Measurements from ENCODE around the gene TWF2. TPM values are rescaled to one million over a fixed set of nuclear protein-coding genes. Genes with fewer than 3 reads are reported as not detected.

The TWF2 gene
- total and polyA plus RNA-seq, 5 experiments from 2014 or later = 77.2 to 171 (median 112) TPM

GRCh38 chr3:52229656-52230055 lies 9.3 kb downstream of the TWF2 start:
- no peak overlapping the region for H3K4me3 Mint-ChIP-seq
- DNase-seq (peak in 1 of 10 donors; percentile 21), ATAC-seq (no peak)
- no peaks in the 10 kb centered on the region for H3K27me3 Mint-ChIP-seq
- H3K36me3 Mint-ChIP-seq = peaks cover 0 to 53% (median 3%) of the 10 kb centered on the region in 3 donors
- H3K9me3 Mint-ChIP-seq = no peaks in the 10 kb centered on the region
- H3K27ac Mint-ChIP-seq = peak overlapping the region in 3 of 10 donors; percentile 11 to 44 (median 43)
- peaks cover 33 to 74% (median 58%) of the 10 kb centered on the region in 4 donors for H3K4me1 Mint-ChIP-seq
- POLR2A ChIA-PET = interaction anchor here (0.6 to 58.8 kb wide), 4 partner anchors 8 to 218 kb away, joined by 5 to 1841 read pairs (median 1452); partner anchors contain the start of genes GLYCTK, PPM1M, TLR9 and TWF2

- H3K27ac Mint-ChIP-seq = peak overlapping the region in 2 of 10 donors; percentile 5 to 43
- ATAC-seq = no peak
- H3K4me1 Mint-ChIP-seq = peaks cover 35 to 74% (median 58%) of the 10 kb centered on the region in 4 donors
- peaks cover 0 to 46% (median 3%) of the 10 kb centered on the region in 3 donors for H3K36me3 Mint-ChIP-seq
- H3K4me3 Mint-ChIP-seq = no peak overlapping the region
- H3K9me3 Mint-ChIP-seq = no peaks in the 10 kb centered on the region
- H3K27me3 Mint-ChIP-seq = no peaks in the 10 kb centered on the region
- POLR2A ChIA-PET = interaction anchor here (0.6 to 58.8 kb wide), 4 partner anchors 8 to 219 kb away, joined by 5 to 1841 read pairs (median 1452); partner anchors contain the start of genes GLYCTK, PPM1M, TLR9 and TWF2
- DNase-seq = peak in 1 of 10 donors; percentile 50
These were observed 10.1 kb downstream of the TWF2 start for GRCh38 chr3:52228751-52229291.

GRCh38 chr3:52228266-52228665 lies 10.7 kb downstream of the TWF2 start:
- no peaks in the 10 kb centered on the region for H3K9me3 Mint-ChIP-seq
- H3K4me3 Mint-ChIP-seq = no peak overlapping the region
- H3K4me1 Mint-ChIP-seq = peaks cover 40 to 75% (median 60%) of the 10 kb centered on the region in 4 donors
- H3K27me3 Mint-ChIP-seq = no peaks in the 10 kb centered on the region
- peaks cover 0 to 40% (median 3%) of the 10 kb centered on the region in 3 donors for H3K36me3 Mint-ChIP-seq
- no peak for ATAC-seq
- POLR2A ChIA-PET = interaction anchor here (43.1 to 58.8 kb wide), 3 partner anchors 9 to 55 kb away, joined by 1452 to 1841 read pairs (median 1452); partner anchors contain the start of genes GLYCTK, PPM1M, TLR9 and TWF2
- peak overlapping the region in 7 of 10 donors; percentile 12 to 90 (median 61) for H3K27ac Mint-ChIP-seq
- peak in 1 of 10 donors; percentile 45 for DNase-seq

- Mint-ChIP-seq H3K36me3 (peaks cover 0 to 38% (median 3%) of the 10 kb centered on the region in 3 donors), H3K4me1 (peaks cover 41 to 75% (median 62%) of the 10 kb centered on the region in 4 donors), H3K4me3 (no peak overlapping the region), H3K27ac (peak overlapping the region in 9 of 10 donors; percentile 19 to 90 (median 66)), H3K9me3 (no peaks in the 10 kb centered on the region), H3K27me3 (no peaks in the 10 kb centered on the region)
- no peak for ATAC-seq
- DNase-seq = peak in 1 of 10 donors; percentile 31
- POLR2A ChIA-PET = interaction anchor here (43.1 to 58.8 kb wide), 2 partner anchors 23 to 56 kb away, joined by 1452 to 1841 read pairs; partner anchors contain the start of genes GLYCTK, PPM1M, TWF2 and WDR82
These were observed 11.2 kb downstream of the TWF2 start for GRCh38 chr3:52227766-52228165.

GRCh38 chr3:52227117-52227516 lies 11.8 kb downstream of the TWF2 start:
- Mint-ChIP-seq H3K4me1 (peaks cover 41 to 75% (median 62%) of the 10 kb centered on the region in 4 donors), H3K27me3 (no peaks in the 10 kb centered on the region), H3K36me3 (peaks cover 0 to 33% (median 3%) of the 10 kb centered on the region in 3 donors), H3K4me3 (peak overlapping the region in 4 of 10 donors; percentile 30 to 89 (median 67)), H3K9me3 (no peaks in the 10 kb centered on the region), H3K27ac (peak overlapping the region; percentile 73 to 96 (median 90))
- POLR2A ChIA-PET = interaction anchor here (1.0 to 58.8 kb wide), 3 partner anchors 10 to 57 kb away, joined by 3 to 1841 read pairs (median 1452); partner anchors contain the start of genes GLYCTK, PPM1M, TWF2 and WDR82
- DNase-seq = peak in 1 of 10 donors; percentile 59
- ATAC-seq = no peak

GRCh38 chr3:52226229-52226817 lies 12.6 kb downstream of the TWF2 start:
- no peaks in the 10 kb centered on the region for H3K9me3 Mint-ChIP-seq
- H3K4me1 Mint-ChIP-seq = peaks cover 37 to 76% (median 62%) of the 10 kb centered on the region in 4 donors
- peak overlapping the region; percentile 73 to 96 (median 90) for H3K27ac Mint-ChIP-seq
- peak overlapping the region; percentile 30 to 89 (median 65) for H3K4me3 Mint-ChIP-seq
- POLR2A ChIA-PET = interaction anchor here (1.0 to 58.8 kb wide), 4 partner anchors 9 to 110 kb away, joined by 3 to 1841 read pairs (median 728); partner anchors contain the start of genes GLYCTK, PPM1M, TWF2 and WDR82
- H3K27me3 Mint-ChIP-seq = no peaks in the 10 kb centered on the region
- H3K36me3 Mint-ChIP-seq = peaks cover 0 to 28% (median 0%) of the 10 kb centered on the region in 3 donors
- ATAC-seq (no peak), DNase-seq (peak in 1 of 10 donors; percentile 55)

- Mint-ChIP-seq H3K36me3 (peaks cover 0 to 23% (median 0%) of the 10 kb centered on the region in 3 donors), H3K9me3 (no peaks in the 10 kb centered on the region), H3K27ac (peak within 1 kb of the TSS; percentile 73 to 96 (median 90)), H3K27me3 (no peaks in the 10 kb centered on the region), H3K4me3 (peak within 1 kb of the TSS; percentile 30 to 92 (median 75)), H3K4me1 (peaks cover 36 to 80% (median 65%) of the 10 kb centered on the region in 4 donors)
- ATAC-seq (peak; percentile 43 to 54), DNase-seq (peak in 1 of 10 donors; percentile 67)
- POLR2A ChIA-PET = interaction anchor here (0.7 to 58.8 kb wide), 4 partner anchors 25 to 544 kb away, joined by 3 to 1841 read pairs (median 728); partner anchors contain the start of genes GLYCTK, PPM1M, TWF2 and WDR82
These were observed 13.3 kb downstream of the TWF2 start, which contains the start of gene TLR9 for GRCh38 chr3:52225452-52226228. Gene TLR9 (minus strand): TSS chr3:52225645. CDS start chr3:52225529, 116 bp downstream.

GRCh38 chr3:52223449-52224408 lies 15.2 kb downstream of the TWF2 start:
- H3K9me3 Mint-ChIP-seq = no peaks in the 10 kb centered on the region
- no peaks in the 10 kb centered on the region for H3K27me3 Mint-ChIP-seq
- DNase-seq = peak in 1 of 10 donors; percentile 45
- no peak for ATAC-seq
- POLR2A ChIA-PET = interaction anchor here (0.5 to 58.8 kb wide), 5 partner anchors 27 to 277 kb away, joined by 3 to 1841 read pairs (median 4); partner anchors contain the start of genes GLYCTK, PPM1M, TWF2 and WDR82
- peaks cover 40 to 90% (median 83%) of the 10 kb centered on the region in 4 donors for H3K4me1 Mint-ChIP-seq
- peak overlapping the region; percentile 65 to 92 (median 77) for H3K4me3 Mint-ChIP-seq
- H3K27ac Mint-ChIP-seq = peak overlapping the region; percentile 80 to 96 (median 89)
- H3K36me3 Mint-ChIP-seq = peaks cover 0 to 6% (median 0%) of the 10 kb centered on the region in 3 donors

GRCh38 chr3:52222319-52223221 lies 16.4 kb downstream of the TWF2 start:
- Mint-ChIP-seq H3K27ac (peak overlapping the region; percentile 80 to 97 (median 94)), H3K4me1 (peaks cover 45 to 97% (median 92%) of the 10 kb centered on the region in 4 donors), H3K4me3 (peak overlapping the region; percentile 77 to 92 (median 87)), H3K36me3 (peaks cover 0 to 3% (median 0%) of the 10 kb centered on the region in 3 donors), H3K27me3 (no peaks in the 10 kb centered on the region), H3K9me3 (no peaks in the 10 kb centered on the region)
- POLR2A ChIA-PET = interaction anchor here (0.5 to 58.8 kb wide), 13 partner anchors 10 to 236 kb away, joined by 3 to 1841 read pairs (median 3); partner anchors contain the start of genes ALAS1, DUSP7, GLYCTK and PPM1M
- peak in 1 of 10 donors; percentile 61 for DNase-seq
- no peak for ATAC-seq

Data from naive thymus-derived CD8-positive, alpha-beta T cell (primary cell).